OCI-LY3 (cell line): ENCODE data around the gene CLEC17A.

Experiments used
- EZH2phosphoT487 ChIP-seq: fragments of 200-600 bp; shearing (Covaris generic); IDR thresholded peaks from 2 replicates; pipeline ENCODE4 v1.6.1; 2018; ENCODE audit warnings: antibody characterized with exemption, mixed run types, low read depth
- TF ChIP-seq, protein P1 (sequence below): fragments of 200-600, 300-600 bp; sonication (generic); IDR thresholded peaks from 2 replicates; pipeline ENCODE4 v1.5.1; 2014; ENCODE audit warnings: antibody characterized with exemption, low read length, low read depth

DNA sequence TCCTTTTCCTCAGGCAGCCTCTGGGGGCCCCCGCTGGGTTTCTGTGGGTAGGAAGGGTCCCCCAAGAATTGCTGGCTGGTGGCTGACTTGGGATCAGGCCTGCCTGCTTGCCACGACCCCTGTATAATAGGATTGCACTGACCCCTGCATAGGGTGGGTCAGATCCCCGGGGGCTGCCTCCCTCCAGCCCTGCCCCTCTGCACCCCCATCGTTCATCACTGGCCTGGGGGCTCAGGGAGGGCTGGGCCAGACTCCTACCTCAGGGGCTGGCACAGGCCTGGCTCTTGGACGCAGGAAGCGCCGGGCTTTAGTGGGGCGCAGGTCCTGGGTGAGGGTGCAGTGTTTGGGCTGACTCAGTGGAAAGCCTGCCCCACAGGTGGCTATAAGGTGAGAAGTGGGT lies 21.6 kb upstream of the CLEC17A start:
- TF ChIP-seq, protein P1, sequence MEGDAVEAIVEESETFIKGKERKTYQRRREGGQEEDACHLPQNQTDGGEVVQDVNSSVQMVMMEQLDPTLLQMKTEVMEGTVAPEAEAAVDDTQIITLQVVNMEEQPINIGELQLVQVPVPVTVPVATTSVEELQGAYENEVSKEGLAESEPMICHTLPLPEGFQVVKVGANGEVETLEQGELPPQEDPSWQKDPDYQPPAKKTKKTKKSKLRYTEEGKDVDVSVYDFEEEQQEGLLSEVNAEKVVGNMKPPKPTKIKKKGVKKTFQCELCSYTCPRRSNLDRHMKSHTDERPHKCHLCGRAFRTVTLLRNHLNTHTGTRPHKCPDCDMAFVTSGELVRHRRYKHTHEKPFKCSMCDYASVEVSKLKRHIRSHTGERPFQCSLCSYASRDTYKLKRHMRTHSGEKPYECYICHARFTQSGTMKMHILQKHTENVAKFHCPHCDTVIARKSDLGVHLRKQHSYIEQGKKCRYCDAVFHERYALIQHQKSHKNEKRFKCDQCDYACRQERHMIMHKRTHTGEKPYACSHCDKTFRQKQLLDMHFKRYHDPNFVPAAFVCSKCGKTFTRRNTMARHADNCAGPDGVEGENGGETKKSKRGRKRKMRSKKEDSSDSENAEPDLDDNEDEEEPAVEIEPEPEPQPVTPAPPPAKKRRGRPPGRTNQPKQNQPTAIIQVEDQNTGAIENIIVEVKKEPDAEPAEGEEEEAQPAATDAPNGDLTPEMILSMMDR: no peak
- no peak for TF ChIP-seq EZH2phosphoT487
